Osteocyte (in vitro differentiated cells): Measurements from ENCODE around the gene TBX2. TPM values are rescaled to one million over a fixed set of nuclear protein-coding genes. Genes with fewer than 3 reads are reported as not detected.

ENCODE experiments used
- DNase-seq: peaks from one replicate; pipeline ENCODE4 v3.0.0; 2021; ENCODE audit warnings: mixed read lengths; ENCODE audit not compliant: unreplicated experiment; ENCODE audit errors: extremely low spot score
- H3K27ac Mint-ChIP-seq: one replicate; pipeline ENCODE4 v1.8.0; 2021; ENCODE audit warnings: mild to moderate bottlenecking, mixed read lengths; ENCODE audit not compliant: unreplicated experiment
- H3K27me3 Mint-ChIP-seq: one replicate; pipeline ENCODE4 v1.8.0; 2021; ENCODE audit warnings: mixed read lengths; ENCODE audit not compliant: unreplicated experiment
- H3K36me3 Mint-ChIP-seq: one replicate; pipeline ENCODE4 v1.8.0; 2021; ENCODE audit warnings: mixed read lengths; ENCODE audit not compliant: unreplicated experiment
- H3K4me1 Mint-ChIP-seq: one replicate; pipeline ENCODE4 v1.8.0; 2021; ENCODE audit warnings: mixed read lengths; ENCODE audit not compliant: unreplicated experiment
- H3K4me3 Mint-ChIP-seq: one replicate; pipeline ENCODE4 v1.8.0; 2021; ENCODE audit warnings: mild to moderate bottlenecking, moderate library complexity, mixed read lengths; ENCODE audit not compliant: unreplicated experiment
- H3K9me3 Mint-ChIP-seq: one replicate; pipeline ENCODE4 v1.8.0; 2021; ENCODE audit warnings: mixed read lengths; ENCODE audit not compliant: unreplicated experiment
- CTCF ChIP-seq: fragments of 200-600 bp; sonication (generic); IDR thresholded peaks from 2 replicates; pipeline ENCODE4 v1.5.0; 2021; ENCODE audit warnings: antibody characterized with exemption, mild to moderate bottlenecking, moderate library complexity
- total RNA-seq: library from RNA; stranded (reverse); gene quantifications from 2 replicates; pipeline ENCODE4 v1.2.1, GENCODE V29; 2021

Gene TBX2
- total RNA-seq, 1 donor from 2014 or later, result 25.9 TPM

- Mint-ChIP-seq H3K27ac (no peak overlapping the region), H3K4me1 (peaks cover 13% of the 10 kb centered on the region), H3K9me3 (no peaks in the 10 kb centered on the region), H3K4me3 (no peak overlapping the region), H3K36me3 (peaks cover 2% of the 10 kb centered on the region), H3K27me3 (no peaks in the 10 kb centered on the region)
- no peak for TF ChIP-seq CTCF
- DNase-seq, result no peak
These were observed 7.9 kb upstream of the TBX2 start for GRCh38 chr17:61391595-61392291.

GRCh38 chr17:61392679-61393078, 7.0 kb upstream of the TBX2 start:
- Mint-ChIP-seq H3K27me3 (no peaks in the 10 kb centered on the region), H3K36me3 (peaks cover 2% of the 10 kb centered on the region), H3K27ac (no peak overlapping the region), H3K9me3 (no peaks in the 10 kb centered on the region), H3K4me1 (peaks cover 13% of the 10 kb centered on the region), H3K4me3 (no peak overlapping the region)
- no peak for DNase-seq
- TF ChIP-seq CTCF, result no peak

DNA sequence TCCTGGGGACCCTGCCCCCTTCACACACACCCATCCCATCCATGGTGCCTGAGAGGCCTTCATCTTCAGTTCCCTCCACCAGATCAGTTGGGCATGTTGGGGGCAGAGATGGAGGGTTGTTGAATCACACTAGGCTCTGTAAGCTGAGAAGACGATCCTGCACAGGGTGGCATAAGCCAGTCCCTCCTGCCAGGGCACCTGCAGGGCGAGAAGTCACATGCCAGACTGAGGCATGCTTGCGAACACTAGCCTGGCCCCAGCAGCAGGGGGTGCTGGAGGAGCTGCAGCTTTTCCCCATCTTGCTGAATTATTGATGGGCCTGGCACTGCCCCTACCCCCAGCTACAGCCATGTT, 6.1 kb upstream of the TBX2 start:
- Mint-ChIP-seq H3K27me3 (no peaks in the 10 kb centered on the region), H3K36me3 (peaks cover 2% of the 10 kb centered on the region), H3K4me1 (peaks cover 19% of the 10 kb centered on the region), H3K9me3 (no peaks in the 10 kb centered on the region), H3K27ac (no peak overlapping the region), H3K4me3 (no peak overlapping the region)
- peak; percentile 23 for TF ChIP-seq CTCF
- no peak for DNase-seq

- TF ChIP-seq CTCF, result no peak
- peaks cover 21% of the 10 kb centered on the region for H3K4me1 Mint-ChIP-seq
- H3K9me3 Mint-ChIP-seq, result no peaks in the 10 kb centered on the region
- H3K36me3 Mint-ChIP-seq, result peaks cover 2% of the 10 kb centered on the region
- H3K4me3 Mint-ChIP-seq, result no peak overlapping the region
- H3K27ac Mint-ChIP-seq, result no peak overlapping the region
- H3K27me3 Mint-ChIP-seq, result no peaks in the 10 kb centered on the region
- DNase-seq, result no peak
These were observed 5.6 kb upstream of the TBX2 start for GRCh38 chr17:61393904-61394629.

GRCh38 chr17:61394630-61395408, 4.8 kb upstream of the TBX2 start:
- H3K27me3 Mint-ChIP-seq, result no peaks in the 10 kb centered on the region
- peaks cover 2% of the 10 kb centered on the region for H3K36me3 Mint-ChIP-seq
- H3K9me3 Mint-ChIP-seq, result no peaks in the 10 kb centered on the region
- no peak for TF ChIP-seq CTCF
- DNase-seq, result no peak
- H3K27ac Mint-ChIP-seq, result no peak overlapping the region
- peaks cover 17% of the 10 kb centered on the region for H3K4me1 Mint-ChIP-seq
- peak overlapping the region; percentile 50 for H3K4me3 Mint-ChIP-seq
